Measurements from ENCODE around the gene GOLGA8T. TPM values are rescaled to one million over a fixed set of nuclear protein-coding genes. Genes with fewer than 3 reads are reported as not detected.
"Not testable (repeated sequence)": the region's sequence is repeated elsewhere in the genome, so short reads cannot be mapped to it uniquely, and the experiment has no call there.

GOLGA8T gene
- total and polyA plus RNA-seq, 2 donors = 0.13 to 0.37 TPM

DNA sequence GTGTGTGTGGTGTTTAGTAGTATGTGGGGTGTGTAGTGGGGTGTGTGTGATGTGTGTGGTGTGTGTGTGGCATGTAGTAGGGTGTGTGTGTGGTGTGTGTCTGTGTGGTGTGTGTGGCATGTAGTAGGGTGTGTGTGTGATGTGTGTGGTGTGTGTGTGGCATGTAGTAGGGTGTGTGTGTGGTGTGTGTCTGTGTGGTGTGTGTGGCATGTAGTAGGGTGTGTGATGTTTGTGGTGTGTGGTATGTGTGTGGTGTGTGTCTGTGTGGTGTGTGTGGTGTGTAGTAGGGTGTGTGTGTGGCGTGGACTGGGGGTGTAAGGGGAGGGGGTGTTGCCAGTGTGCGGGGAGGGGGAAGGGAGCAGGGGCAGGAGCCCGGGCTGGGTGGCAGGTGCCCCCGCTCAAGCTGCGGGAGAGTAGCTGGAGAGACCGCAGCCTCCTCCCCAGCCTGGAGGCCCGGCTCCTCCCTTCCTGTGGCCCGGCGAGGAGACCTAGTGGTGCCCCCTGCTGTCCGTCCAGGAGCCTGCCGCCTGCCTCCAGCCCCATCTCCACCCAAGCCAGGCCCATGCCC, 38.3 kb downstream of the GOLGA8T start:
- not testable (repeated sequence) for DNase-seq (ENCODE audit: extremely low spot score); H3K4me1 ChIP-seq (ENCODE audit: insufficient read depth); H3K27ac ChIP-seq (ENCODE audit: low read depth); H3K4me3 ChIP-seq (ENCODE audit: low read depth, low read length); H3K36me3 ChIP-seq (ENCODE audit: insufficient read depth)
- 20% methylated on average over 6 of the region's 11 CpGs for WGBS

- H3K4me1 ChIP-seq (ENCODE audit: insufficient read depth); H3K4me3 ChIP-seq (ENCODE audit: low read depth, low read length); DNase-seq (ENCODE audit: extremely low spot score); H3K36me3 ChIP-seq (ENCODE audit: insufficient read depth); H3K27ac ChIP-seq (ENCODE audit: low read depth): not testable (repeated sequence)
- WGBS = 97% methylated on average over 6 of the region's 6 CpGs
Measured at GRCh38 chr15:30175291-30175690, 40.4 kb downstream of the GOLGA8T start.

GRCh38 chr15:30176613-30177012, 41.8 kb downstream of the GOLGA8T start:
- not testable (repeated sequence) for H3K27ac ChIP-seq (ENCODE audit: low read depth); H3K4me1 ChIP-seq (ENCODE audit: insufficient read depth); H3K4me3 ChIP-seq (ENCODE audit: low read depth, low read length); DNase-seq (ENCODE audit: extremely low spot score); H3K36me3 ChIP-seq (ENCODE audit: insufficient read depth)
- WGBS = no CpG with 5 or more reads among the region's 3 CpGs

GRCh38 chr15:30179814-30180213, 45.0 kb downstream of the GOLGA8T start:
- not testable (repeated sequence) for DNase-seq (ENCODE audit: extremely low spot score); H3K4me3 ChIP-seq (ENCODE audit: low read depth, low read length); H3K36me3 ChIP-seq (ENCODE audit: insufficient read depth); H3K27ac ChIP-seq (ENCODE audit: low read depth); H3K4me1 ChIP-seq (ENCODE audit: insufficient read depth)

DNA sequence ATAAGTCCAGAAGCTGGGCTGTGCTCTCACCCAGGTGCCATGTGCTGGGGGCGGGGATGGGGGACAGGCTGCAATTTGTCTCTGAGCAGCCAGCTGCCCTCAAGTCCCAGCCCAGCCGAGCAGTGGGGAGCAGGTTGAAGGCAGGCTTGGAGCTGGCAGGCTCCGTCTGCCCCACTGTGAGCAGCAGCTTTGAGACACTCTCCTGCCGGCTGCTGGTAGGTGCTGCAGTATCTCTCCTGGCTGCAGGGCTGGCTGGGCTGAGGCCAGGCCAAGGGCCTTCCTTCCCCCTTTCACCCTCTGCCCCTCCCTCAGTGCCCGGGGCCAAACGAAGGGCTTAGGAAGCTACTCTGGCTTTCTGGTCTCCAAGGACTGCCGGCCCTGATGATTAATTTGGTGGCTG, 50.6 kb downstream of the GOLGA8T start:
- WGBS = no CpG with 5 or more reads among the region's 7 CpGs
- H3K27ac ChIP-seq (ENCODE audit: low read depth); H3K36me3 ChIP-seq (ENCODE audit: insufficient read depth); H3K4me1 ChIP-seq (ENCODE audit: insufficient read depth); H3K4me3 ChIP-seq (ENCODE audit: low read depth, low read length); DNase-seq (ENCODE audit: extremely low spot score): not testable (repeated sequence)

DNA sequence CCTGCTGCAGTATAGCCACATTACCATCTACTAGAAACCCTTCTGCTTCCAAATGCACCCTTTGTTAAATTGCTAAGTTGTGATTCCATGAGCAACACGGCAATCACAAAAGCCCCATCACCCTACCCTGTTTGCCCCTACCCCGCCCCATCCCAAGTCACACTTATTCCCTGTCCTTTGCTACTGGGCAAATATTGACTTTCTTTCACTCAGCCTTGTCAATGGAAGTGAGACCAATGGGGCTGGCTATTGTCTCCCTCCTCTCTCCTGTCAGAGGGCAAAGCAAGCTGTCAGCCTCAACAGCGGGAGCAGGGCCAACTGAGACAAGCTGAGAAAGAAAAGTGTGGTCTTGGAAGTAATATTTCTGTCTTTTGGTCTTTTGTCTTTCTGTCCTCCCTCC, 52.6 kb downstream of the GOLGA8T start:
- H3K4me1 ChIP-seq (ENCODE audit: insufficient read depth); H3K27ac ChIP-seq (ENCODE audit: low read depth); H3K36me3 ChIP-seq (ENCODE audit: insufficient read depth); DNase-seq (ENCODE audit: extremely low spot score); H3K4me3 ChIP-seq (ENCODE audit: low read depth, low read length): not testable (repeated sequence)
- 76% methylated on average over 2 of the region's 3 CpGs for WGBS

DNA sequence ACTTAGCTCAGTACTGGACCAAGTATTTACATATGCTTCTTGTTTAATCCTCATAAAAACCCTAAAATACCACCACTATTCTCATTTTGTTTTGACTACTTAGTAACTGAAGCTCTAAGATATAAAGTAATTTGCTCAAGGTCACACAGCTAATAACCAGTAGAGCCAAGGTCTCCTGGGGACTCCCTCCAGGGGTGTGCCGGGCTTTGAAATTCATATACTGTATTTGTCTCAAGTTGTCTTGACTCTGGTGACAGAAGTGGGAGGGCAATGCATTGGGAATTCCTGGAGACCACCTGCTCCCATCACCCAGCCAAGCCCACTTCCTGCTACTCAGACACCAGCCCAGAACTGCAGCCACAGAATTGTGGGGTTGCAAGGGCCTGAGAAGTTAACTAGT, 54.9 kb downstream of the GOLGA8T start:
- H3K4me1 ChIP-seq (ENCODE audit: insufficient read depth); H3K36me3 ChIP-seq (ENCODE audit: insufficient read depth); DNase-seq (ENCODE audit: extremely low spot score); H3K4me3 ChIP-seq (ENCODE audit: low read depth, low read length); H3K27ac ChIP-seq (ENCODE audit: low read depth): not testable (repeated sequence)
- 70% methylated on average over 1 of the region's 1 CpG for WGBS

- H3K4me1 ChIP-seq (ENCODE audit: insufficient read depth); H3K36me3 ChIP-seq (ENCODE audit: insufficient read depth); DNase-seq (ENCODE audit: extremely low spot score); H3K27ac ChIP-seq (ENCODE audit: low read depth); H3K4me3 ChIP-seq (ENCODE audit: low read depth, low read length): not testable (repeated sequence)
- WGBS = 6% methylated on average over 6 of the region's 23 CpGs
Measured at GRCh38 chr15:30191143-30191542, 56.3 kb downstream of the GOLGA8T start.

GRCh38 chr15:30191639-30192038, 56.8 kb downstream of the GOLGA8T start:
- H3K4me3 ChIP-seq (ENCODE audit: low read depth, low read length); H3K4me1 ChIP-seq (ENCODE audit: insufficient read depth); DNase-seq (ENCODE audit: extremely low spot score); H3K36me3 ChIP-seq (ENCODE audit: insufficient read depth); H3K27ac ChIP-seq (ENCODE audit: low read depth): not testable (repeated sequence)
- under 1% methylated on average over 16 of the region's 37 CpGs for WGBS

DNA sequence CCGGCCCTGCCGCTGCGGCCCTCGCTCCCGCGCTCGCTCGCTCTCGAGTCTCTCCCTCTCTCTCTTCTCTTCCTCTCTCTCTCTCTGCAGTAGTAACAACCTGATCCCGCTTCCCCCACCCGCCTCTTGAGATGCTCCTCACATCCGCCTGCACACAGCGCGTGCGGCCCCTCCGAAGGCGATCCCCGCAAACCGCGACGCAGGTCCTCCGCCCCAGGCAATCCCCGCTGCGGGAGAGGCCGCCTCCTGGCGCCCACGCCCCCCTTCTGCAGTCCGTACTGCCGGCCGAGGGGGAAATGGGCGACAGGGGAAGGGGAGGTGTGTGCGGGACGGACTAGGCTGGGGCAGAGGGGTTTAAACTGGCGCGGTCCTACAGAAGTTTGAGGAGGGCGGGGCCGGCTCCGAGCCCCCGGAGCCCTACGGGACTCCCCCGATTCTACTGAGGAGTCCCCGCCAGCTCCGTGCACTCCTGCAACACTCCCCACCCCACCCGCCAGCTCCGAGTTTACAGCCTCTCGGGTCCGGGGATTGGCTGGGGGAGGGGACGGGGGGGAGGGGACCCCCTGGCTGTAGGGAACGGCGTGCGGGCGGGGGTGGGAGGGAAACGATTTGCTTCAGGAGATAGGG, 57.4 kb downstream of the GOLGA8T start:
- not testable (repeated sequence) for DNase-seq (ENCODE audit: extremely low spot score); H3K36me3 ChIP-seq (ENCODE audit: insufficient read depth); H3K4me1 ChIP-seq (ENCODE audit: insufficient read depth); H3K4me3 ChIP-seq (ENCODE audit: low read depth, low read length); H3K27ac ChIP-seq (ENCODE audit: low read depth)
- WGBS = 1% methylated on average over 22 of the region's 53 CpGs

- H3K4me1 ChIP-seq (ENCODE audit: insufficient read depth); H3K27ac ChIP-seq (ENCODE audit: low read depth); H3K36me3 ChIP-seq (ENCODE audit: insufficient read depth); H3K4me3 ChIP-seq (ENCODE audit: low read depth, low read length); DNase-seq (ENCODE audit: extremely low spot score): not testable (repeated sequence)
- 12% methylated on average over 3 of the region's 9 CpGs for WGBS
Measured at GRCh38 chr15:30192892-30193291, 58.0 kb downstream of the GOLGA8T start.

Small RNA genes within 50 kb of the gene (small RNA-seq; reads per million reads assigned to genes)
- gene AC120045.2 (not detected), gene RF00096 (not detected), gene RN7SL469P (not detected), gene RN7SL673P (not detected)

Other genes starting within 250 kb of the GOLGA8T start
- not detected for gene GOLGA8J, start 52.1 kb upstream of the GOLGA8T start, total RNA-seq
- gene GOLGA8J, start 52.1 kb upstream of the GOLGA8T start, polyA plus RNA-seq = not detected

All from urinary bladder (tissue), 4 donors.